Smooth muscle cell (in vitro differentiated cells): ENCODE data around the gene MT1HL1. TPM values are rescaled to one million over a fixed set of nuclear protein-coding genes. Genes with fewer than 3 reads are reported as not detected.

Experiments
- DNase-seq: peaks from one replicate; lab custom pipeline; 2025; ENCODE audit not compliant: unreplicated experiment; lab: John Stamatoyannopoulos, UW
- H2AFZ ChIP-seq: fragments of 200-600 bp; sonication (generic); 2 replicates; pipeline ENCODE4 v1.6.0; 2016; ENCODE audit warnings: antibody characterized with exemption, low read depth, mild to moderate bottlenecking
- H3F3A ChIP-seq: fragments of 200-600 bp; sonication (generic); 2 replicates; pipeline ENCODE4 v1.6.0; 2017; ENCODE audit warnings: antibody characterized with exemption, low read depth
- H3K27ac ChIP-seq: fragments of 200-600 bp; sonication (generic); 2 replicates; pipeline ENCODE4 v1.5.1; 2016; ENCODE audit warnings: low read depth, mild to moderate bottlenecking
- H3K27me3 ChIP-seq: fragments of 200-600 bp; sonication (generic); 2 replicates; pipeline ENCODE4 v1.6.1; 2016; ENCODE audit warnings: low read depth, mild to moderate bottlenecking
- H3K36me3 ChIP-seq: fragments of 200-600 bp; sonication (generic); 2 replicates; pipeline ENCODE4 v1.5.1; 2016; ENCODE audit warnings: low read depth
- H3K4me1 ChIP-seq: fragments of 200-600 bp; sonication (generic); 2 replicates; pipeline ENCODE4 v1.5.1; 2016; ENCODE audit warnings: low read depth
- H3K4me2 ChIP-seq: fragments of 200-600 bp; sonication (generic); 2 replicates; pipeline ENCODE4 v1.6.0; 2016; ENCODE audit warnings: mild to moderate bottlenecking
- H3K4me3 ChIP-seq: fragments of 200-600 bp; sonication (generic); 2 replicates; pipeline ENCODE4 v1.5.1; 2016; ENCODE audit warnings: mild to moderate bottlenecking
- H3K79me2 ChIP-seq: fragments of 200-600 bp; sonication (generic); 2 replicates; pipeline ENCODE4 v1.6.0; 2016; ENCODE audit warnings: low read depth, mild to moderate bottlenecking
- H3K9ac ChIP-seq: fragments of 200-600 bp; sonication (generic); 2 replicates; pipeline ENCODE4 v1.6.0; 2016; ENCODE audit warnings: low read depth
- H3K9me3 ChIP-seq: fragments of 200-600 bp; sonication (generic); replicated peaks from 2 replicates; pipeline ENCODE4 v1.5.1; 2016; ENCODE audit warnings: low read depth
- H4K20me1 ChIP-seq: fragments of 200-600 bp; sonication (generic); 2 replicates; pipeline ENCODE4 v1.6.0; 2016; ENCODE audit warnings: low read depth
- CTCF ChIP-seq: fragments of 200-600 bp; sonication (generic); IDR thresholded peaks from 2 replicates; pipeline ENCODE4 v1.5.1; 2017; ENCODE audit warnings: borderline replicate concordance, mild to moderate bottlenecking, antibody characterized with exemption; ENCODE audit not compliant: insufficient read depth, poor library complexity, severe bottlenecking
- WGBS: methylation state at CpG from one replicate; pipeline ENCODE4 v1.1.7; 2016; ENCODE audit warnings: low lambda C conversion rate; 5-methylcytosine and 5-hydroxymethylcytosine counted together
- polyA plus RNA-seq: library from polyadenylated mRNA; unstranded; fragments of >200 nt; fragmentation: Nextera tagmentation; extraction: Ambion mirVana; gene quantifications from 2 replicates; pipeline ENCODE4 v1.2.1, GENCODE V29; 2016
- total RNA-seq: library from RNA; depleted of rRNA; stranded (reverse); fragments of >200 nt; gene quantifications from 2 replicates; pipeline ENCODE4 v1.2.3, GENCODE V29; 2014

The MT1HL1 gene
- total and polyA plus RNA-seq, 2 experiments from 2014 or later, result not detected

- Histone ChIP-seq H3K4me3 (peak overlapping the region; percentile 56), H3K4me2 (peak overlapping the region; percentile 93), H3K4me1 (peaks cover 4% of the 10 kb centered on the region), H3K79me2 (no peaks in the 10 kb centered on the region), H3F3A (no peaks in the 10 kb centered on the region), H3K9me3 (no peaks in the 10 kb centered on the region), H3K27ac (no peak overlapping the region), H3K9ac (no peak overlapping the region), H3K27me3 (peaks cover 74% of the 10 kb centered on the region), H3K36me3 (no peaks in the 10 kb centered on the region), H2AFZ (no peak overlapping the region), H4K20me1 (no peaks in the 10 kb centered on the region)
- WGBS, result 0% methylated on average over 4 of the region's 41 CpGs
- no peak for TF ChIP-seq CTCF
- no peak for DNase-seq
Measured at GRCh38 chr1:237042526-237042891, 38.3 kb upstream of the MT1HL1 start.

GRCh38 chr1:237041795-237042525 lies 37.7 kb upstream of the MT1HL1 start, which contains the start of gene RYR2:
Gene RYR2, plus strand, starts transcription at chr1:237042184. Its CDS starts 338 bp downstream, at chr1:237042522.
- H3K36me3 ChIP-seq, result no peaks in the 10 kb centered on the region
- whole genome bisulfite sequencing, result 2% methylated on average over 70 of the region's 87 CpGs
- no peak within 1 kb of the TSS for H3K27ac ChIP-seq
- H3K4me3 ChIP-seq, result peak within 1 kb of the TSS; percentile 56
- no peak within 1 kb of the TSS for H3K9ac ChIP-seq
- no peaks in the 10 kb centered on the region for H3F3A ChIP-seq
- no peaks in the 10 kb centered on the region for H3K79me2 ChIP-seq
- H3K4me1 ChIP-seq, result peaks cover 4% of the 10 kb centered on the region
- no peak within 1 kb of the TSS for H2AFZ ChIP-seq
- peak; percentile 43 for TF ChIP-seq CTCF
- no peaks in the 10 kb centered on the region for H4K20me1 ChIP-seq
- no peak for DNase-seq
- peaks cover 74% of the 10 kb centered on the region for H3K27me3 ChIP-seq
- no peaks in the 10 kb centered on the region for H3K9me3 ChIP-seq
- peak within 1 kb of the TSS; percentile 93 for H3K4me2 ChIP-seq

GRCh38 chr1:237041461-237041794 lies 37.2 kb upstream of the MT1HL1 start:
- Histone ChIP-seq H3K9ac (no peak overlapping the region), H3K4me2 (peak overlapping the region; percentile 93), H3K27me3 (peaks cover 72% of the 10 kb centered on the region), H3F3A (no peaks in the 10 kb centered on the region), H3K9me3 (no peaks in the 10 kb centered on the region), H4K20me1 (no peaks in the 10 kb centered on the region), H2AFZ (no peak overlapping the region), H3K36me3 (no peaks in the 10 kb centered on the region), H3K4me3 (peak overlapping the region; percentile 56), H3K4me1 (peaks cover 4% of the 10 kb centered on the region), H3K79me2 (no peaks in the 10 kb centered on the region), H3K27ac (no peak overlapping the region)
- TF ChIP-seq CTCF, result no peak
- DNase-seq, result no peak
- WGBS, result 31% methylated on average over 7 of the region's 7 CpGs

GRCh38 chr1:237040823-237041222 lies 36.6 kb upstream of the MT1HL1 start:
- Histone ChIP-seq H3K79me2 (no peaks in the 10 kb centered on the region), H4K20me1 (no peaks in the 10 kb centered on the region), H3K4me3 (no peak overlapping the region), H3K4me2 (no peak overlapping the region), H3K9ac (no peak overlapping the region), H3F3A (no peaks in the 10 kb centered on the region), H3K36me3 (no peaks in the 10 kb centered on the region), H3K4me1 (peaks cover 4% of the 10 kb centered on the region), H3K27me3 (peaks cover 66% of the 10 kb centered on the region), H2AFZ (no peak overlapping the region), H3K9me3 (no peaks in the 10 kb centered on the region), H3K27ac (no peak overlapping the region)
- no peak for TF ChIP-seq CTCF
- no peak for DNase-seq
- WGBS, result 88% methylated on average over 10 of the region's 10 CpGs
